Kidney tubule cell (primary cell): ENCODE data around the gene CSGALNACT2.
"Not testable (repeated sequence)": the region's sequence is repeated elsewhere in the genome, so short reads cannot be mapped to it uniquely, and the experiment has no call there.

Source experiments
- DNase-seq: peaks from one replicate; pipeline ENCODE4 v3.0.0-alpha.2; 2018; ENCODE audit warnings: low spot score

The CSGALNACT2 gene

DNA sequence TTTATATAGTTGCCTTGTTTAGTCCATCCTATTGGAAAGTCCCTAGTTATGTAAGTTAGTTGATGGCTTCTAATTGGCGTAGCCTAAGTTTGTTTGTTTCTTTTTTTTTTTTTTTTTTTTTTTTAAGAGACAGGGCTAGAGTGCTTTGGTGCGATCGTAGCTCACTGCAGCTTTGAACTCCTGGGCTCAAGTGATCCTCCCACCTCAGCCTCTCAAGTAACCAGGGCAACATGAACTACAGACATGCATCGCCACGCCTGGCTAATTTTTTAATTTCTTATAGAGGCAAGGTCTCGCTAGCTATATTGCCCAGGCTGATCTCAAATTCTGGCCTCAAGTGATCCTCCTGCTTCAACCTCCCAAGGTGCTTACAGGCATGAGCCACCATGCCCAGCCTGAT, 7.1 kb downstream of the CSGALNACT2 start:
- DNase-seq, result no peak

DNA sequence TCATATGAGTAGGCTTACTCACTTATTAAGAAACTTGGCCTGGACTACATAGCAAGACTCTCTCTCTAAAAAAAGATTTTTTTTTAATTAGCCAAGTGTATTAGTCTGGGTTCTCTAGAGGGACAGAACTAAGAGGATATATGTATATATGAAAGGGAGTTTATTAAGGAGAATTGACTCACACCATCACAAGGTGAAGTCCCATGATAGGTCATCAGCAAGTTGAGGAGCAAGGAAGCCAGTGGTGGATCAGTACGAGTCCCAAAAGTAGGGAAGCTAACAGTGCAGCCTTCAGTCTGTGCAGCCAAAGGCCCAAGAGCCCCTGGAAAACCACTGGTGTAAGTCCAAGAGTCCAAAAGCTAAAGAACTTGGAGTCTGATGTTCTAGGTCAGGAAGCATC, 7.7 kb downstream of the CSGALNACT2 start:
- DNase-seq, result not testable (repeated sequence)

DNA sequence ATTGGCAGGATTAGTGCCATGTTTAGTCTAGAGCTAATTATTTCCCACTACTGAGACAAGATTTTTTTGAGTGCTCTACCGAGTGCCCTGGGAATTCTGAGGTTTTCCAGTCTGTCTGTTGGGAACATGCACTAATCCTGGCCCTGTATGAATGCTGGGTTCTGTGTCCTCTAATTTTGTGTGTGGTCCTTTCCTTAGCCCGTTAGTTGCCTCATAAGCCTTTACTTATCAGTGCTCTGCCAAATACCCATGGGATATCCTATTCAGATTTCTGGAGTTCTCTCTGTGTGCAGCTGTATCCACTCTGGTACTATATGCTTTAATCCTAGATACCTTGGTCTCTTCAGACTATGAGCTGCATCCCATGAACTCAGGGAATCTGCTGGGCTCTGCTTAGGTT, 13.1 kb downstream of the CSGALNACT2 start:
- no peak for DNase-seq

DNA sequence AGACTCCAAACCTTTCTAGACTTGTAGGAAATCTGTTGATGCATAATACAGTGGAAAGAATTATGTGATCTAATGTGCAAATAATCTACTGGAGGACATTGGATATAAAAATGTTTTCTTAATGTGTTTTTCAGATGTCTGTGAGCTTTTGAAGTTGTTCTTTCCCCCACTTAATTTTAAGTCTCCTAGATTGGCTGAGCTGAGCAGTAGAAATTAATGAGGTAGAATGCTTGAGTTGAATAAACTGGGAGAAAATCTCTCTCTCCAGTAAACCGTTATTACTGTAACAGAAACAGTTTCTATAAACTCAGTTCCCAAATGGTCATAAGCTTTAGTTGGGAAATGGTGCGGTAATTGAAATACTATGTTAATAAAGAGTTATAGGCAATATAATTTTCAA, 15.7 kb downstream of the CSGALNACT2 start:
- DNase-seq, result no peak

DNA sequence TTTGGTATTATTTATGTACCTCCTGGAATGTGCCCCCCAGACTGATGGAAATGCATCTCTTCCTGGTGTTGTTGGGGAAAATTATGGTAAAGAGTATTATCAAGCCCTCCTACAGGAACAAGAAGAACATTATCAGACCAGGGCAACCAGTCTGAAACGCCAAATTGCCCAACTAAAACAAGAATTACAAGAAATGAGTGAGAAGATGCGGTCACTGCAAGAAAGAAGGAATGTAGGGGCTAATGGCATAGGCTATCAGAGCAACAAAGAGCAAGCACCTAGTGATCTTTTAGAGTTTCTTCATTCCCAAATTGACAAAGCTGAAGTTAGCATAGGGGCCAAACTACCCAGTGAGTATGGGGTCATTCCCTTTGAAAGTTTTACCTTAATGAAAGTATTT, 17.0 kb downstream of the CSGALNACT2 start:
- no peak for DNase-seq

DNA sequence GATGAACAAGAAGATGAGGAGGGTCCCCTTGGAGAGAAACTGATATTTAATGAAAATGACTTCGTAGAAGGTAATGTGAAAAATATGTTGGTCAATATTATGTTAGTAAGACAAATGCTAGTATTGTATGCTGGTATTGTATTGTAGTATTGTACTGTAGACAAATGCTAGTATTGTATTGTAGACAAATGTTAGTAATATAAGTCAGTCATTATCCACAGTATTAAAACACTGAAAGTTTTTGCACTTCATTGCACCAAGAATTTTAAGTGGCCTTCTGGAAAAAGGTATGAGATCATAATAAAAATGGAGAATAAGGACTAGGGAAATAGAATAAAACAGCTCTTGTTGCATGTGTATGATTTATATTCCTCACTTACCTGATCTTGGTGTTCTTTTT, 17.5 kb downstream of the CSGALNACT2 start:
- DNase-seq, result peak; percentile 30

DNA sequence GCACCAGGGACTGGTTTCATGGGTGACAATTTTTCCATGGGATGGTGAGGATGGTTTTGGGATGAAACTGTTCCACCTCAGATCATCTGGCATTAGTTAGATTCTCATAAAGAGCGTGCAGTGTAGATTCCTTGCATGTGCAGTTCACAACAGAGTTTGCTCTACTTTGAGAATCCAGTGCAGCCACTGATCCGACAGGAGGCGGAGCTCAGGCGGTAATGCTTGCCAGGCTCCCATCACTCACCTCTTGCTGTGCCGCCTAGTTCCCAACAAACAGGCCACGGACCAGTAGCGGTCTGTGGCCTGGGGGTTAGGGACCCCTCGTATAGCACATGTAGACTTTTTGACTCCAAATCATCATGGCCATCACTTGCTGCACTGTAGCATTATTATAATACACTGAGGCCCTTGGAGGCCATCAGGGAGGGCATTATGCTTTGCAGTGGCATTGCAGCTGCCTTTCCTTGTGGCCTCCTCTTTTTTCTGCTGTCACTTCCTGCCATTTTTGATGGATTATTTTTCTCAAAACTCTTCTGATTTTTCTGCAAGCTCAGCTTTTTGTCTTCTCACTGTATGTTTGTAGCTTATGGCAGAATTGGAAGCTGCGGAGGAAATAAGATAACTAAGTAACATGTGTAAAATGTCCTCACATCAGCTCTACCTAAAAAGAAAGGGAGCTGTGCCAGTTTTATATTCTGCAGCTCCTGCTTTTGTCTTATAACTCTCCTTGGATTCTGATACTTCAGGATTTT, 18.5 kb downstream of the CSGALNACT2 start:
- no peak for DNase-seq

DNA sequence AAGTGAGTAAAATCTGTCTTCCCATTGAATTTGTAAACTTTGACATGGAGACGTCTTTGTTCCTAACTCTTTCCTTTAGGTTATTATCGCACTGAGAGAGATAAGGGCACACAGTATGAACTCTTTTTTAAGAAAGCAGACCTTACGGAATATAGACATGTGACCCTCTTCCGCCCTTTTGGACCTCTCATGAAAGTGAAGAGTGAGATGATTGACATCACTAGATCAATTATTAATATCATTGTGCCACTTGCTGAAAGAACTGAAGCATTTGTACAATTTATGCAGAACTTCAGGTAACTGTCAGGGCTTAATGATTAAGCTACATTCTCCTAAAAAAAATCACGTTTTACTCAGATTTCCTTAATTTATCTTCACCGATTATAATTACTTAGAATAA, 20.4 kb downstream of the CSGALNACT2 start:
- peak; percentile 36 for DNase-seq

DNA sequence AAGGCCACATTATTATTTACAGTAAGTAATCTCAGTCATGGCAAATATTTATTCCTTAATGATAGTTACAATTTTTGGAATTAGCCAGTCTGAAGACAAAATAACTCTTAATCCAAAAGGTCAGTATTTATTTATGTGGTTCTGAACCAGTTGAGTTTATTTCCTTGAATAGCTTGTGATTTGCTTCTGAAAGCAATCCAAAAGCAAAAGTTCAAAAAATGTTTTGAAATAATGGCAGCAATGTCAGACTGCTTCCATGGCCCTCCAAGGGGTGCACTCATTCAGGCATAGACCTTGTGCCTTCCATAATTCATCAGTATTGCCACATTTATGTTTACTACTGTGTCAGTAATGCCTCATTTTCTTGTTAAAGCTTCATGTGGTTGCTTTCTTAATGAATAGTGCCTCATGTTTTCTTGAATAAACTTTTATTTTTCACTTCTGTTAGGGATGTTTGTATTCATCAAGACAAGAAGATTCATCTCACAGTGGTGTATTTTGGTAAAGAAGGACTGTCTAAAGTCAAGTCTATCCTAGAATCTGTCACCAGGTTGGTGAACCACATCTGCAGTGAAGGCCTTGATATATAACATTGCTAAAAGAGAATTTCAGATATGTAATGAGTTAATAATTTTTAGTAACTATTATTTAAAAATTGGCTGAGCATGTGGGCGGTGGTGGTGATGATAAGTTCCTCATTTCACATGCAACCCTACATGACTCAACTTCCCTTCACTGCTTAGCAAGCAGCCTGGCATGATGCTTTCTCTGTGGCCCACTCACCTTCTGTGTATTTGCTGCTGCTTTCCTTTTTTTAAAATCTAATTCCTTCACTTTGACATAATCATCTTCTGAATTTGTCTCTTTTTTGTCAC, 22.0 kb downstream of the CSGALNACT2 start:
- peak; percentile 85 for DNase-seq

DNA sequence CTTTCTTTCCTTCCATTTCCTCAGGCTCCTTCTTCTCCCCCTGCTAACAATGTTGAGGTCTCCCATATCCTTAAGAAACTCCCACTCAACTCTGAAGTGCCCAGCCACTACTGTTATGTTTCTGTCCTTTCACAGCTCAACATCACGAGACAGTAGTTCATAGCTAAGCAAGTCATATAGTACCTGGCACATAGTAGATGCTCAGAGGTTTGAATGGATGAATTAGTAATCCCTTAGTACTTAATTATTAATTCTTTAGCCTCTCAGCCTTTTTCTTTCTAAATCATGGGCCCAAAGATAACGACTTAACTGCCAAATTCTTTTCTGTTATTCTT, 22.6 kb downstream of the CSGALNACT2 start:
- peak; percentile 82 for DNase-seq

DNA sequence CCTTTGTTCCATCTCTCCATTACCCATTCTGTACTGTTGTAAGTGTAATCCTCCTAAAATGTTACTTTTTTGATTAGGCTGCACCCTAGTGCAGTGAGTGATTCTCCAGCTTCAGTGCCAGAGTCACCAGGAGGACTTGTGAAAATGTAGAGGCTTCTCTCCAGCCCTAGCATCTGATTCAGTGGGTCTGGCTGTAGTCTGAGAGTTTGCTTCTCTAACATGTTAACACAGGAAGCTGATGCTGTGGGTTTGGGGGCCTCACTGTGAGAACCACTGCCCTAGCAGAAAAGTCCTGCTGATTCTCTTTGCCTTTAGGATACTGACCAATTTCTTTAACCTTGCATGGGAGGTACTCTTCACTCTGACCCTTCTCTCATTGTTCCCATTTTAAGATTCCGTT, 24.4 kb downstream of the CSGALNACT2 start:
- no peak for DNase-seq

DNA sequence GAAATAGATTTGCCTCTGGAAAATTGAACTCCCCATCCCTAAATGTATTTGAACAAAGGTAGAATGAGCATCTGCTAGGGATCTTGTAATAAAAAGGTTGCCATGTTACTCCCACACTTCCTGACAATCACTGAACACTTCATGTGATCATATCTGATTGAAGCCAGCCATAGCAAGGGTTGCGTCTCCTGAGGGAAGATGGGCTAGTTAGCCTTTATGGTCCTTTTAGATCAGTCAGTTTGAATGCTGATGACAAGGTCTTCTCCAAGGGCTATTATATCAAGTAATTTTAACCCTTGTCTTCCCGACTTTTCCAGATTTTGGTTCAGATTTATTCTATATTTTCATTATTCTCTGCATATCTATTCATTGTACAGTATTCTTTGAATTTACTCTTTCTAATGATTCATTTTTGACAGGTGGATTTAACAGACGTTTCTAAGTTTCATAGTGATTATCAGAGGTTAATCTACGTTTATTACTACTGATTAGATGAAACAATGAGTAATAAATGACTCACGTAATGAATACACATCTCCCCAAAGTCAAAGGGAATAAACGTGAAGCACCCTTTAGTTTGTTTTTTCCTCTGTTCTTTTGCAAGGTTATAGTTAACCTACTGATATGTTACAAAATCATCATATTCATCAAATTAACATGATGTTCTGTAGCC, 28.1 kb downstream of the CSGALNACT2 start:
- DNase-seq, result no peak

DNA sequence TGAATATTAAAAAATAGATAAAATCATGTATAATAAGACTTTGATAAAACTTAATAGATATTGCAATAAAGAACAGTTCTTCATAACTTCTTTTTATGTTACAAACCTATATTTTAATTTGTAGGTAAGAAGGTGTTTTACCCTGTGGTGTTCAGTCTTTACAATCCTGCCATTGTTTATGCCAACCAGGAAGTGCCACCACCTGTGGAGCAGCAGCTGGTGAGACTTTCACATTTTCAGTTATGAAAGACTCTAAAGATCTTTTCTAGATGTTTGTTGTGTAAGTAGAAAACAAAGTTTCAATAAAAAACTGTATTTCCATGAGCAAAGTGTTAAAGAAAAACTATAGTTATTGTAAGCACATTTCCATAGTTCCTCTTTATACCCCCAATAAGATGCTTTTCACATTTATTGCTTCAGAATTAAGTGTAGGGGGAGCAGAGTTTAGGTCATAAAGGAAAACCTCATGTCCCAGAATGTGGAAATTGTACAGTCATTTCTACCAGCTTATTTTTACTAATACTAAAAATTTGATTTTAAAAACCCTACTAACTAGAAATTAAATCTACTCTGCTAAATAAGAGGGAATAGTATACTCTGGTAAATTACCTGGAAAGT, 28.7 kb downstream of the CSGALNACT2 start:
- DNase-seq, result no peak

DNA sequence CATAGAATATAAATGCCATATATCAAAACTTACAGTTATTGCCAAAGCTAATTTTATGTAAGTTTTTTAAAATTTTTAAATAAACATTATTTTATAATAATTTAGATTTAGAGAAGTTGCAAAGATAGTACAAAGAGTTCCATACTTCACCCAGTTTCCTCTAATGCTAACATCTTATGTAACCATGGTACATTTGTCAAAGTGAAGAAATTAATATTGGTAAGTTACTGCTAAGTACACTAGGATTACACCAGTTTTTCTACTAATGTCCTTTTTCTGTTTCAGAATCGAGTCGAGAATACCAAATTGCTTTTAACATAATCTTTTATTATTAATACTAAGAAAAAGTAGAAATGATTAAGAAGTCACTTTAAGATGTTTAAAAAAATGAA, 29.2 kb downstream of the CSGALNACT2 start:
- DNase-seq, result no peak

DNA sequence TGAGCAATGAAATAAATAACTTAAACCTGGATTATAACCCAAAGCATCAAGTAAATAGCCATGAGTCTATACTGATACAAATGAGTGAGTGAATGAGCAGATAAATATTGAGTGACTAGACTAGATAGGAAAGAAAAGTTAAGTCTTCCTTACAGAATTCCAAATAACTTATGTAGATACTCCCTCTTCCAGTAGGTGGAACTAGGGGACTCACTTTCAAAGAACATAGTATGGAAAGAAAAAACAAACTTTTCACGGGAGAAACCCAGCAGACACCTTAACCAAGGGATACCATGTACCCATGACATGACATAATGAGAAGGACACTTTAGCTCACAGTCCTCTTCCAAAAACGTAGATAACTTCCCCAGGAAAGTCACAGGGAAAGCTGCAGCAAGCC, 32.2 kb downstream of the CSGALNACT2 start:
- peak; percentile 21 for DNase-seq

DNA sequence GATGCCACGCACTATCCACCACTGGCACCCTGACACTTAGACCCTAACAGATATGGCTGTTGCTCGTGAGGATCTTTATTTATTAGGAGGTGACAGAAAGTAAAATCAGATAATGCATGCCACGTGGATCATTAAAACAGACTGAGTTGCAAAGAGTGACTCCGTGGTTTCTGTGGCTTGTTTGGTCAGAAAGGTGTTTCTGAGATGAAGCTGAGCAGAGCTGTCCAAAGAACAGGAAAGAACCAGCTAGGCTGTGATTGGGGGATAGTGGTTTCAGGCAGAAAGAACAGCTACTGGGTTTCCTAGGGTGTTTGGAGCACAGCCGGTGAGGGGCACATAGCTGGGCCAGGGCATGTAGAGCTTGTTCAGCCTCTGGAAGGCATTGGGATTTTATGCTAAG, 34.4 kb downstream of the CSGALNACT2 start:
- no peak for DNase-seq

DNA sequence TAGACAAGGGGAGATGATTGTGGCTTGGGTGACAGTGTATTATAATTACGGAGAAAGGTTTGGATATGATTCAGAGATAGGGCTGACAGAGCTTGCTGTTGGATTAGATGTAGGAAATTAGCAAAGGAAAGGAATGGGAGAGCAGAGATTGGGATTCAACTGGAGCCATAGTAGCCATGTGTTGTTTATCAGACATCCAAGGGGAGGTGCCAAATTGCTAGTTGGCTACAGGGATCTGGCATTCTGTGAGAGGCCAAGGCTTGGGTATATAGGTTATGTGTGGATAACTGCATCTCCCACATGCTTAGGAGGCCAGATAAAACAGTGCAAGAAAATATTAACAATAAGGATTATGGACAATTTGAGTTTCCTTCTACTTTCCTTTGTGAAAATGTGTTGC, 34.9 kb downstream of the CSGALNACT2 start:
- DNase-seq, result no peak

DNA sequence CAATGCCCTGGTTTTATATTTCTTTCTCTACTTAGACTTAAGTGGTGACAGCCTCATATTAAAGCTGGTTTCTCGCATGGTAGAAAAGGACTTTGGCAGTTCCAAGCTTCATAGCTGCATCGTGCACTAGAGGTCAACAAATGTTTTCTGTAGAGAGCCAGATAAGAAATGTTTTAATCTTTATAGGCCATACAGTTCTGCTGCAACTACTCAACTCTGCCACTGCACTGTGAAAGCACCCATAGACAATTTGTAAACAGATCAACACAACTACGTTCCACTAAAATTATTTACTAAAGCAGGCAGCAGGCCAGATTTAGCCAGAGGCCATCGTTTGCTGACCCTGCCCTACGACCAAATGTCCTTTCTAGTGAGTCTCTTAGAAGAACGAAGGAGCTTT, 36.7 kb downstream of the CSGALNACT2 start:
- DNase-seq, result no peak

DNA sequence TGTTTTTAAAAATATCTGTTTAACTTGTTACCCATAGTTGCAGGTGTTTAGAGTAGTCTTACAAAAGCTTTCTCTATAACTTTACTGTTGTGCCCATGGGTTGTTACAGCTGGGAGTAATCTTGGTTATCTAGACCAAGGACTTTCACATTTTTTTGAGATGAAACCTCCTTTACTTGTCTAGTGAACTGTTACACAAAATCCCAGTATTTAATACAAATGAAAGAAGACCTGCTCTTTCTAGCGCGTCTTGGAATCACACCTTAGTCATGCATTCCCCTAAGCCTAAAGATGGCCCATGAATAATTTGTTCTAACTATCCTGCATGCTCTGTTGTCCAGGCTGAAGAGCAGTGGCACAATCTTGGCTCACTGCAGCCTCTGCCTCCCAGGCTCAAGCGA, 38.0 kb downstream of the CSGALNACT2 start:
- peak; percentile 91 for DNase-seq

DNA sequence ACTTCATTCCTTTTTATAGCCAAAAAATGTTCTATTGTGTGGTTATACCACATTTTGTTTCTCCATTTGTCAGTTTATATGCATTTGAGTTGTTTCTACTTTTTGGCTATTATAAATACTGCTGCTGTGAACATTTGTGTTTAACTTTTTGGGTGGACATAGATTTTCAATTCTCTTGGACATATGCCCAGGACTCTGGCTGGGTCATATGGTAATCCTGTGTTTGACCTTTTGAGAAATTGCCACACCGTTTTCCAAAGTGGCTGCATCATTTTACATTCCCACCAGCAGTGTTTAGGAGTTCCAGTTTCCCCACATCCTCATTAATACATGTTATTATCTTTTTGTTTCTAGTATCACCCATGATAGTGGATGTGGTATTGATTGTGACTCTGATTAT, 39.4 kb downstream of the CSGALNACT2 start:
- DNase-seq, result no peak

DNA sequence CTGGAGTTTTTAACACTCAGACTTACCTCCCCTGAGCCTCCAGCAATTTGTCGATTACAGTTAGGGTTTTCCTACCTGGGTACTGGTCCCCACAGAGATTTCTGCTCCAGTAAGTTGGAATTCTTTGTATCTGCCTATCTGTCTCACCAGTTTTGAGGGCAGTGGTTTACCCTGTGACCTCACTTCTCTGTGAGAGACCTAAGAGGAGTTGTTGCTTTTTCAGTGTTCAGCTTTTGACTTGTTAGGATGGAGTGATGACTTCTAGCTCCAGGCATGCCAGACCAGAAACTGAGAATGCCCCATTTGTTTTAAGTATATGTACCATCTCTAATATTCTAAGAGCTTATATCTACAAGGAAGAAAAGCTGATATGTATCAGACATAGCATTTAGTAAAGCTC, 42.9 kb downstream of the CSGALNACT2 start:
- DNase-seq, result peak; percentile 58

DNA sequence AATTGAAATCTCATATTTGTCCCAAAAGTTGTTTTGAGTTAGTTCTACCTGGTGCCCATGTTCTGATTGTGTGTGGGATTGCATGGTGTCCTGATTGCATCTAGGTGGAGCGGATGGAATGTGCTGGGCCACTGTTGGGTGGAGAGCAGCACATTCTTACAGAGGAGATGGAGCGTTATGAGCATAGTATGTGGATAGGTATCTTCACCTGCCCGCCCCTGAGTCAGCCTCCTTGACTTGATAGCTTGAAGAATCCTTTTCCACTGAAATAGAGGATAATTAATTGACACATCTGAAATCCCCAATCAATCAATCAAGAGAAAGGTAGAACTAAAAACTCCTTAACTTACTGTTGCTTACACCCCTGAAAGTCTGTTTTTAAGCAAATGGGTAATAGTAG, 45.5 kb downstream of the CSGALNACT2 start:
- not testable (repeated sequence) for DNase-seq

DNA sequence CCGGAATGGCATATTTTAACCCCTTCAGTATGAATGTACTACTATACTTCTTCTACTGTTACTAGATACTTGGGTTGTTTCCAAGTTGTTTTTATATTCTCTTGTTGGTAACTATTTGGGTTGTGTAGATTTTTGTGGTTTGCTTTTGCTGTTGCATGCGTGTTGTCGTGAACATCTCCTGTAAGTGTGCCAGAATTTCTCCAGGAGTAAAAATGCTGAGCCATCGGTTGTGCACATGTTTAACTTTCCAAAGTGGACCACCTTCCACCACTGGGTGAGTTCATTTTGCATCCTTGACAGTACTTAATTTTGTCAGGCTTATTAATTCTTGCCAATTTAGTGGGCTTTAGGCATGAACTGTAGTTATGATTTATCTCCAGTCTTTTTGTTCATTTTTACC, 47.9 kb downstream of the CSGALNACT2 start:
- no peak for DNase-seq
